GM19324 (cell line): ENCODE data around the gene TNNC1.

Source experiments
- ATAC-seq: cut with Tn5 transposase; IDR thresholded peaks from one replicate; pipeline ENCODE4 v1.9.1; 2021; ENCODE audit warnings: mild to moderate bottlenecking, moderate library complexity; ENCODE audit not compliant: unreplicated experiment, low FRiP score

TNNC1 gene

DNA sequence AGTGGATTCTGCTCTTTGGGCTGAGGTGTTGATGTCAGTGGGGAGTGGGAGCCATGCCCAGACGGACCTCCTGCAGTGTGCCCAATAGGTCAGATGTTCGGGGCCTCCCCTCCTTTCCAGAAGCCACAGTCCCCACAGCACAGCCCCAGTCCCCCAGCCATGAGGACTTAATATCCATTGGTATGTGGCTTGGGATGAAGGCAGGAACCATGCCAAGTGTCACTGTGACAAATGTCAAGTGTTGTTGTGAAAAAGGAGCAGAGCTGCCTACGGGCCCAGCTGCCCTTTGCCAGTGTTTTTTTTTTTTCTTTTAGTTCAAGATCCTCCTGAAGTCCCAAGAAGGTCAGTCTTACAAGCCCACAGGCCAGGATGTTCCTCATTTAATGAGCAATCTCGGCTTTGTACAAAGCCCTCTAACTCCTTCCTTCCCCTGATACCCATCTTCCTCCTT, 21.1 kb downstream of the TNNC1 start:
- no peak for ATAC-seq

DNA sequence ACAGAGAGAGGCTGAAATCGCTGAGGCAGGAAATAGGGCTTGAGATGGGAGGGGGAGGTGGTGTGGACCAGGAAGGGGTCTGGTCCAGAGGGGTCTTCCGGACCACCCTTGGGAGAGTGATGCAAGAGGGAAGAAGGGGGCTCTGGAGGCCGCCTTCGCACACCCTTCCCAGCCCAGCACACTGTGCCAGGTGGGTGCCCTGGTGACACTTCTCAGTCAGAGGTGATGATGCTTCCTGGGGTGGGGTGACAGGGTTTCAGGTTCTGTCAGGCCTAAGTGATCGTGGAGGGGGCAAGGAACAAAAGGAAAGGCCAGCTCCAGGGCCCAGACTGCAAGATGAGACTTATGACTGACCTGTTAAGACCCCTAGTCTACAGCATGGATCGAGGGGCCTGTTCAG, 21.6 kb downstream of the TNNC1 start:
- no peak for ATAC-seq

DNA sequence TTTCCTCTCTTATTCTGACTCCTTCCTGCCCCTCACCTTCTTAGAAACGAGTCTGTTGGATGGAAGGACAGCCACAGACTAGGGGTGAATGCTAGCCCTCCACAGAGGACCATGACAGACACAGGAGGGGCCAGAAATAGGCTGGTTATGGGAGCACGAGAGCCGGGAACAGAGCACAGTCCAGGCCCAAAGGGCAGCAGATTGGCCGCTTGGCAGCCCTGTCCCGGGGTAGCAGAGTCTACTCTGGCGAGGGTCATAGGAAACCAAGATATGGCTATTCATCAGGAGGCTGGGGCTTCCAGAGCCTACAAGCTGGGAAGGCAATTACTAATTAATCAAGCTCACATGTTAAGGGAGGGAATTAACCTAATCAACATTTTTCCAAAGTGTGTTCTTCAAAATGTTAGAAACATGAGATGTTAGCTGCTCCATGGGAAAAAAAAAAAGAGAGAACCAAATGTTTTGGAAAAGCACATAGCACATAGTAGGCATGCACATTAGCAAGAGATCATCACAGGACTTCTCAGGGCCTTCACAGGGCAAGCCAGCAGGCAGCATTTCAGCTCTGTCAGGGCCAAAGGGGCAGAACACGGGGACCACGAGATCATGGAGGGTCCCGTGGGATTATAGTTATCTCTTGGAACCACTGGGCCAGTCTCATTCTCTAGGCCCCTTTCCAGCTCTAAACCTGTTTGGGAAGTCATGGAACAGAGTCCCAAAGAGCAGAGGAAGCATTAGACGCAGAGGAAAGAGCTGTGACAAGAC, 22.2 kb downstream of the TNNC1 start:
- ATAC-seq, result no peak

DNA sequence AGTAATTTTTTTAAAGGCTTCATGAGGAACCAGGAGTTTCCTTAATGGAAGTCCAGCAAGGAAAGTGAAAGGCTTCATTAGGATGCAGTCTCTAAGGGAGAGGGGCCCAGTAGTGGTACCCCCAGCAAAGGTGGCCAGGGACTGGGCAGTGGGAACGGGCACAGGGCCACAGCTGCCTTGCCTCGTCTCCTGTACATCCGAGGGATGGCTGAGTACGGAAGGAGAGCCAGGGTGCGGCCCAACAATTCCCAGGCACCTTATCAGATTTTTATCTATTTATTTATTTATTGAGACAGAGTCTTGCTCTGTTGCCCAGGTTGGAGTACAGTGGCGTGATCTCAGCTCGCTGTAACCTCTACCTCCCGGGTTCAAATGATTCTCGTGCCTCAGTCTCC, 23.4 kb downstream of the TNNC1 start:
- no peak for ATAC-seq

DNA sequence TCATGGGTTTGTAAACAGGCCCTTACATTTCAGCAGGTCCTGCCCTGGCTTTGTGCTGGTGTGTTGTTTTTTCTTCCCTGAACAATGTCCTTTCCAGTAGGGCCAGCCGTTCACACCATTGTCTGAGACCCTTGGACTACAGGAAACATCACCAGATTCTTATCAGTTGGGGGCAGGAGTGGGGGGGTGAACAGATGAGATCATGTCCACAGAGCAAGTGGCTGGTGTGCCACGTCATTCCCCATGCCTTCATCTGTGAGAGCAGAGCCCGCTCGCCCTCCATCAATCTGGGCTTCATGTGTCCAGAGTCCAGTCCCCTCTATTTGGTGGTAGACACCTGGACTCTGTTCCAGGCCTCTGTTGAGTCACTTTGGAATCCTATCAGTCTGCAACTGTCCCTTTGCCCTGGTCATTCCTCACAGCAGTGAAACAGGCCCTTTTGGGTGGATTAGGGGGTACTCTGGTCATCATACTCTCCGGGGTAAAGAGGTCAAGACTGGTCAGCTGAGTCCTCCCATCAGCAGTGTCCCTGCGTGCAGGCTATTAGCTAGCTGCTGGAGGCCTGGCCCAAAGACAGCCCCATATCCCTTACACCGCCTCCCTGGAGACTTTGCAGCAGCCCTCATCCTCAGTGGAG, 23.9 kb downstream of the TNNC1 start:
- no peak for ATAC-seq

DNA sequence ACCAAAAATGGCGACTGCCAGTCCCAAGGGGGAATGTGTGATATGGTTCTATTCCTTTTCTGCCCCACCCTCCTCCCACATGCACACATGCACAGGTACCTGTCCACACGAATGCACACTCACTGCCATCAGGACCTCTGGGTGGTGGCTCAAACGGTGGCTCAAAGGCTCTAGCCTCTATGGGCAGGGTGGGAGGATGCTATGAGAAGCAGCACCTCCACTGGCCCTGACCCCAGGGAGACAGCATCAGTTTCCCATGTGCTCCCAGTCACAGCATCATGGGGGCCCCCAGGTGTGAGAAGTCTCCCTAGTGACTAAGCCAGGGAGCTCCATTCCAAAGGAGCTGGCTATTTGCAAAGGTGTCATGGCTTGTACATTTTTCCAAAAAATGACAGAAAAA, 24.8 kb downstream of the TNNC1 start:
- ATAC-seq, result no peak

DNA sequence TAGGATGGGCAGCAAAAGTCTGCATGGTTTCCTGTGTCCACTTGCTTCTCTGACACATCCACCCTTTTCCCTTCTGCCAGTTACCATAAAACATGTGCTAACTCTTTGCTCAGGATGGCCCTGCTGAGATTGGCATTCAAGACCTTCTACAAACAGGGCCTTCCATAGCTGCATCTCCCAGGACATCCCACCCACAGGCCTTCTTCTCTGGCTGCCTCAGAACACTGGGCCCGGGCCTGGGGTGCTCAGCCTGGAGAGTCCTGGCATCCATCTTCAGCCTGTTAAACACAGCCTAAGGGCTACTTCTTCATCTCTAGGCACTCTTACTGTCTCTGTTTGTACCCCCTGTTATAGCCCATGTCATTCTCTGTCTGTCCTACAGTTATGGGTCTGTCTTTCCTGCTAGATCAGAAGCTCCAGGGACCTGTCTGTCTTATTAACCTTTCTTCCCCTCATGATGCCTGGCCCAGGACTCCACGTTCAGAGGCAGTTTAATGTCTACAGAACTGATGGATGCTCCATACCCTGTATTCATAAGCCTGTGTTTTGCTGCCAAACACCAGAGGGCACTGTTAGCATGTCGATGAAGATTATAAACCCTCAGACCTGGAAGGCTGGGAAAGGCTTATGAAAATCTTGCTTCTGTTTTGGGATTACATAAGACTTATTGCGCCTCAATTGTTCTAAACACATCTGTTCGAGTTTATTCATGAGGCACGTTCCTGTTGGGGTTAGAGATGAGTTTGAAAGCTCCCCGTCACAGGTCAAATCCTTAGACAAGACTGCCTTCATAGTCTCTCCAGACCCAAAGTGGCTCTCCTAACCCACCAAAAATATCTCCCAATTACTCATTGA, 25.5 kb downstream of the TNNC1 start:
- no peak for ATAC-seq

DNA sequence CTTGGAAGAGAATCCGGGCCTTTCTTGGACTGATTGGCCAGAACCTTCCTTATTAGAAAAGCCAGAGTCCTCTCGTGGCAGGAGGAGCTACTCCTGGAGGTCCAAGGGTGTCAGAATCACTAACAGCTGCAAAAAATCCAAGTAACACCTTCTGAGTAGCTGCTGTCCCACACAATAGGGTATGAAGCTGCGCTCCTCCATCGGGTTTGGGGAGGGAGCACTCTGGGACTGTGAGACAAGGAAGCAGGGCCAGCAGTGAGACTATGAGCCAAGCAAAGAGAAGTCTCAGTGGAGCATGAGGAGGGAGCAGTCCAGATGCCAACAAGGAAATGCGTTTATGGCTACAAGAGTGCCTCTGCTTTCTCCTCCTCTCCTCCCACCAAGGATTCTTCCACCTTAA, 30.7 kb downstream of the TNNC1 start:
- ATAC-seq, result no peak

DNA sequence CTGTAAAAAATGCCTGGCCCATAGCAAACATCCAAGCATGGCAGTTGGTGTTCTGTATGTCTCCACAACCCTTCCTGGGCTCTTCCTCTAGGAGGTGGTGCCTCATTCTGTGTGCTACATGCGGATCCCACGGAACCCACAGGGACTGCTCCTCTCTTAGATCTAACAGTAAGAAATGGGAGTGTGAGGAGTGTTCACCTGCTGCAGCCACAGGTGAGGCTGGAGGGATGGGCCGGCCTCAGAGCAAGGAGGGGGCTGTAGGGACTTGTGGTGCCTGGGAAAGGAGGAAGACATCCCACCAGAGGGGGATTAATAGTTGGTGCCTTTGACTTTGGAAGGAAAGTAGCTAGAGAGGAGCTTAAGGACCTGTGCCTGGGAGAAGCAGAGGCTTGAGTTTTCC, 31.2 kb downstream of the TNNC1 start:
- ATAC-seq, result no peak

DNA sequence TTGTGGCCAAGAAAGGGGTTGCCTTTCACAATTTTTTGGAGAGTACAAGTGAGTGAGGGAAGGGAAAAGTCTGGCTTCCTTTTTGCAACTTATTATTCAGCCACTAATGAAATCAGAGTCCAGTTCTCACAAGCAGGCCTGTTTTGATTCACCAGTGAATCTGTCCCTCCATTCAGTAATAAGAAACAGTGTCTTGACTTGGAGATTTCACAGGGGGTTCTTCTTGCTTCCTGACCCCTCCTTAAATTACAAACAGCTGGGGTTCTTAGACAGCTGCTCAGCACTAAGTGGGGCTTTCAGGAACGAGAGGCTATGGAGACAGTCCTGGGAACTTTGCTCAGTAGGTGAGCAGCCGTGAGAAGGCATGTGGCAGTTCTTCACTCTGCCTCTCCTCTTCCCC, 33.5 kb downstream of the TNNC1 start:
- no peak for ATAC-seq

DNA sequence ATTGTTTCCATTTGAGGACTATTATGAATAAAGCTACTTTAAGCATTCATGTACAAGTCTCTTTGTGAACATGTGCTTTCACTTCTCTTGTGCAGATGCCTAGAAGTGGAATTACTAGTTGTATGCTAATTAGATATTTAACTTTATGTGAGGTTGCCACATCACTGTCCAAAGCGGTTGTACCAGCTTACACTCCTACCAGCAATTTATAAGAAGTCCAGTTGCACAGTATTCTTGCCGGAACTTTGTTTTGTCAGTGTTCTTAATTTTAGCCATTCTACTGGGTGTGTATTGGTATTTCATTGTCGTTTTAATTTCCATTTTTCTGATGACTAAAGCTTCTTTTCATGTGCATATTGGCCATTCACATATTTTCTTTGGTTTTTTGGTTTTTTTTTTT, 38.0 kb downstream of the TNNC1 start:
- ATAC-seq, result no peak

DNA sequence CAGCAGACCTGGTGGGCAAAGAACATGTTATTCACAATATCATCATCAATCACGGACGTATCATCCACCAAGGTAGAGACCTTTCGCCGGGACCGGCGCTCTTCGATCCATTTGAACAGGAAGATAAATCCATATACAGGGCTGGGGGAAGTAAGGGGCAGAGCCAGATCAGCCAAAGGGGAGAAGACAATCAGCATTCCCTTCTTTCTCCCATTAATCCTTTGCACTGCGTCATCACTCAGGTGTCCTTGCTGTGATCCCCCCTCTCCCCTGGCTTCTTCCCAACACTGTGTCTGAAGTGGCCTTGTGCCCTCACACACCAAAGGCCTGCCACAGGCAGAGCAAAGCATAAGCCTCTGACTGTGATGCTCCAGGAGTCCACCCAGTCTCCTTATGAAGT, 45.4 kb downstream of the TNNC1 start:
- no peak for ATAC-seq

DNA sequence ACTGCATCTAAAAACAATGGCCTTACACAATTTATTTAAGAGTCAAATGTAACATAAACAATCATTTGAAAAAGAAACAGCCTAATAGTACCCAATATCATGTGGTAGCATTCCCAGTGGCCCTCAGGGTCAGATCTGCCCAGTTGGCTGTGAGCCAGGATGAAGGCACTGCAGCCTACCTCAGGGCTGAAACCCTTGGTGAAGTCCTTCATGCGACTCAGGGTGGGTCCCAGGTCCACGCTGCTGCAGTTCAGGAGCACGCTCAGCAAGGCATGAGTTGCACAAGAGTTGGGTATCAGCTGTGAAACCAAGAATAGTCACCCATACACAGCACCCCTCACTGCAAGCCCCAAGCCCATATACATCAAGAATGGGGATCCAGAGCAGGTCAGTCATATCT, 46.1 kb downstream of the TNNC1 start:
- ATAC-seq, result no peak

DNA sequence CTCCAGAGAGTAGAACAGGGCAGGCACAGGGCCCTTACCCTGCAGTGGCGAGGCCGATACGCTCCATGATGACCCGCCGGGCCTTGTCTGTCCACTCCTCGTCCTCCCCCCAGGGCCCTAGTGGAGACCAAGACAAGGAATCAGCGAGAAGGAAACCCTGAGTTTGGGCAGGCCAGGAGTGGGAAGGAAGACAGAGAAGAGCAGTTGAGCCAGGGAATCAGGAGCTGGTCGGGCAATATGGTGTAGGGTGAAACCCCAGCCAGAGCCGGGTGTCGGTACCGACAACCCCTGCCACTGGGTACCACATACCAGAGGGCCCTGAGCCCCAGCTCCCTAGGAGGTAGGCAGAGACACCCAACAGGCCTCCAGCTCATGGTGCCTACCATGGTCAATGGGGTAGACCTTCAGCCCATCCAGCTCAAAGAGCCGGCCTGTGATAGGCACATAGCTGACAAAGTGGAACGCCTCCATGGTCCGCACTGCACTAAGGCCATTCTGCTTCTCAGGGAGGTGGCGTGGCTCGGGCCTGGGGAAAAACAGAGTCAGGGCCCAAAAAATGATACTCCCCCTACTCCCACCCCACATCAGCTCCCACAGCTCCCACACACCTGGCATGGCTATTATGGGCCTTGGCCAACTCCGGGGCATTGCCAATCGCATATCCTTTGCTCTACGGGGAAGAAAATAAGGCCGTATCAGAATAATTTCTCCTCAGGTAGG, 46.9 kb downstream of the TNNC1 start:
- ATAC-seq, result no peak

DNA sequence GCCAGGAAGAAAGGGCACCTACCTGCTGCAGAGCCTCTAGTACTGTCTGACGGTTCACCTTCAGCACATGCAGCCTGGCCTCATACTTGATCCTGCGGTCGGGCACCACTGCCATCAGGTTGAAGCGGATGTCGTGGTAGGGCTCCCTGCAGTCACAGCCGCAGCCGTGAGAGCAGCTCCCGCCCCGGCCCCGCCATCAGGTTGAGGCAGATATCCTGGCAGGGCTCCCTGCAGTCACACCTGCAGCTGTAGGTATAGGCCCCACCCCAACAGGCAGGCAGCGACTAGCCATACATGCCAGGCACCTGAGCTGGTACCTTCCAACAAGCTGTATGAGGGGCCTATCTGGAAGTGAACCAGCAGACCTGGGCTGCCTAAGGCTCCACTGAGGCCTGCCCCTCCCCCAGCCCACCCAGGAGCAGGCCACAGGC, 47.6 kb downstream of the TNNC1 start:
- no peak for ATAC-seq

DNA sequence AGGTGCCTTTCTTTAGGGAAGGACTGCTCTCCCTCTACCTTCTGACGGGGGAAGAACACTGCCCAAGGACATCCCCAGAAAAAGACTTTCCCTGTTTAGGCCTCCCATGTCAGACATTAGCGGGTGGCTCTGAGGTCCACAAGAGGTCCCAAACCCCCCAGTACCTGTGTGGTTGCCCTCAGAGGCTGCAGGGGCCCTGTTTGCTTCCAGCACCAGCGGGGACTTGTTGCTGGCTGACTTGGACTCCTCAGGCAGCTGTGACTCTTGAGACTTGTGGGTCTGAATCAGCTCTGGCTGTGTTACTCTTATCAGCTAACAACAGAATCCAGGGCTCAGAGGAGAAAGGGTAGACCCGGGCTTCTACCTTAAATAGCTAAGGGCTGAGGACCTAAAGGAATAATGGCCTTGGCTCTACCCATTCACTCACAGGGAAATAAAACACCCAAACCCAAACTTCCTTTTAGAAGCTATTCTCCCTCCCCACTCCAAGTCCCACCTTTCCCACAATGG, 48.2 kb downstream of the TNNC1 start:
- ATAC-seq, result no peak

DNA sequence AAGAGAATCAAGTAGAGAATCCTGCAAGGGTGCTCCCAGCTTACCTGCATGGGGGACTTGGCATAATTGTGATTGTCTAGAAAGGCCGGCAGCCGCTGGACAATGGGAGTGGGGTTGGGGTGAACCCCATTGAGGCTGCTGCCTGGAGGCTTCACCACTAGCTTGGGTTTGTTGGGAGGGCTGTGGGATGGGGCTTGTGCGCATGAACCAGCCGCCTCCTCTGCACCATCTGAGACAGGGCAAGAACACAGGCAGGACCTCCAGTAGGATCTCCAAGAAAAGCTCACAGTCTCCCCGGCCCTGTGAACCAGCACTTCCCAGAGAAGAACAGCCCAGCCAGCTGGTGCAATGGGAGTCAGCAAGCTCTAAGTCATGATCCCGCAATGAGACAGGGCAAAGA, 48.8 kb downstream of the TNNC1 start:
- ATAC-seq, result no peak

DNA sequence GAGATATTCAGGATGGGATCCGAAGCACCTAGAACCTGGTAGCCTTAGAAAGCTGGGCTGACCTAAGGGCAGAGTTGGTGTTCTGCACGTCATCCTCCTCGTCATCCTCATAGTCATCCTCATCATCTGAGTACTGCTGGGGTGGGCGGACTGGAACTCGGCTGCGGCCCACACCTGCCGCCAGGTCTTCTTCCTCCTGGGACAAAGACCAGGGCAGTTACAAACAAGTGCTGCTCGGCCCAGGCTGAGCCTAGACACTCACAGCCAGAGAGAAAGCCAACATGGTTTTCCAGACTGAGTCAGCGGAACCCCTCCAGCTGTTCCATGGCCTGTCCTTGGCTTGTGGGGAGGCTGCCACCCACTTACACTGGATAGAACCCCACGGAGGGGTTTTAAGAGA, 49.5 kb downstream of the TNNC1 start:
- ATAC-seq, result no peak

DNA sequence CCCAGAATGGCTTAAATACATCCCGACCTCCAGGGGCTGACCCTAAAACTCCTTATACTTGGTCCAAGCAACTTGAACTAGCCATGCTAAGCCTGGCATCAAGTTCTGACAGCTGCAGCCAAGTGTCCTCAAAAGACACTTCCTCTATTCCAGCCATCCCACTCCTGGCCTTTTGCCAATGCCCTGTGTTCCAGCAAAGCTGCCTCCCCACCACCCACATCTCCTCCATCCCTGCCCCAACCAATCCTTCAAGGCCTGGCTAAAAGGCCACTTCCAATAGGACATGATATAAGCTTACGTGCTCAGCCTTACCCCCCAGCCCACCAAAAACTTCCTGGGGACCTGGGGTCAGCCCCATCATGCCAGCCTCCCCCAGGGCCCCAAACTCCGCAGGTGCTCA, 49.9 kb downstream of the TNNC1 start:
- ATAC-seq, result no peak

DNA sequence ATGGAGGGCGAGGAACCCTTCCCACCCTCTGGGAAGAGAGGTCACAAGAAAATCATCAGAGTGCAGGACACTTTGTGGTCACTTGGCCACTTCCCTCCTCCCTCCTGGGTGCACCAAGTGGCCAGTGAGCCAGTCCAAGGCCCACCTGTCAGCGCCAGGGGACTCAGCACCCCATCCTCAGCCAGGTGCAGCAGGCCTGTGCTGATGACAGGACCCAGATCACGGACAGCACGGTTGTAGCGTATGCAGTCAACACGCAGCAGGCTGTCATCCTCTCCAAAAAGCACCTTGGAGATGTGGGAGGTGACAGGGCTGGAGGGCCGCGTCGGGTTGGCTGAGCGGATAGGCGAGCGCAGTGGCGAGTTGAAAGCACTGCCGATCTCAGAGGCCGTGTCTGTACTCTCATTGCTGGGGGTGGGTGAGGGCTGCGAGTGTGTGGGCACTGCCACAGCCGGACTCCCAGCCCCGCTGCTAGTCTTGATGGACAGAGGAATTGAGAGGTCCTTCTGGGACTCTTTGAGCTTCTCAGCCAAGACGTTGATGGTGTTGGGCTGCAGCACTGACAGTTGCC, 50.5 kb downstream of the TNNC1 start:
- ATAC-seq, result no peak
